ENCODE data around the gene CISTR.

DNA sequence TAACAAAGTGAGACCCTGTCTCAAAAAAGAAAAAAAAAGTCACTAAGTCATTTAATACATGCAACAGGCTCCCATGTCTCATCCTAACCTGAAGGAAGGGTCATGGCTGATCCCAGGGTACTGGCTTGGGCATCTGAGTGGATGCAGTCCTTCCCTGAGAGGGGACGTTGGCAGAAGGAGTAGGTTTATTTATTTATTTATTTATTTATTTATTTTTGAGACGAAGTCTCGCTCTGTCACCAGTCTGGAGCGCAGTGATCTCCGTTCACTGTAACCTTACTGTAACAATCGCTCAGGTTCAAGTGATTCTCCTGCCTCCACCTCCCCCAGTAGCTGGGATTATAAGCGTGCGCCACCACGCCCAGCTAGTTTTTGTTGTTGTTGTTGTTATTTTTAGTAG, 17.4 kb downstream of the CISTR start:
- TF ChIP-seq, protein P1, sequence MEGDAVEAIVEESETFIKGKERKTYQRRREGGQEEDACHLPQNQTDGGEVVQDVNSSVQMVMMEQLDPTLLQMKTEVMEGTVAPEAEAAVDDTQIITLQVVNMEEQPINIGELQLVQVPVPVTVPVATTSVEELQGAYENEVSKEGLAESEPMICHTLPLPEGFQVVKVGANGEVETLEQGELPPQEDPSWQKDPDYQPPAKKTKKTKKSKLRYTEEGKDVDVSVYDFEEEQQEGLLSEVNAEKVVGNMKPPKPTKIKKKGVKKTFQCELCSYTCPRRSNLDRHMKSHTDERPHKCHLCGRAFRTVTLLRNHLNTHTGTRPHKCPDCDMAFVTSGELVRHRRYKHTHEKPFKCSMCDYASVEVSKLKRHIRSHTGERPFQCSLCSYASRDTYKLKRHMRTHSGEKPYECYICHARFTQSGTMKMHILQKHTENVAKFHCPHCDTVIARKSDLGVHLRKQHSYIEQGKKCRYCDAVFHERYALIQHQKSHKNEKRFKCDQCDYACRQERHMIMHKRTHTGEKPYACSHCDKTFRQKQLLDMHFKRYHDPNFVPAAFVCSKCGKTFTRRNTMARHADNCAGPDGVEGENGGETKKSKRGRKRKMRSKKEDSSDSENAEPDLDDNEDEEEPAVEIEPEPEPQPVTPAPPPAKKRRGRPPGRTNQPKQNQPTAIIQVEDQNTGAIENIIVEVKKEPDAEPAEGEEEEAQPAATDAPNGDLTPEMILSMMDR (IDR thresholded peaks at IDR 0.05; ENCODE audit: low read depth, low read length) = no peak
- TF ChIP-seq MYC (IDR thresholded peaks at IDR 0.05; ENCODE audit: low read depth, low read length) = no peak
- TF ChIP-seq, protein P2, sequence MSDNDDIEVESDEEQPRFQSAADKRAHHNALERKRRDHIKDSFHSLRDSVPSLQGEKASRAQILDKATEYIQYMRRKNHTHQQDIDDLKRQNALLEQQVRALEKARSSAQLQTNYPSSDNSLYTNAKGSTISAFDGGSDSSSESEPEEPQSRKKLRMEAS (IDR thresholded peaks at IDR 0.05; ENCODE audit: low read depth, low read length) = no peak

Data from NB4 (cell line).